Liver (tissue), 9 donors: ENCODE data around the gene ATP5IF1. TPM values are rescaled to one million over a fixed set of nuclear protein-coding genes. Genes with fewer than 3 reads are reported as not detected.

Experiments used
- DNase-seq: peaks from one replicate; pipeline ENCODE4 v3.0.0-alpha.2; 2017; ENCODE audit warnings: low spot score
- H3K27ac ChIP-seq, 2 donors: one replicate each; pipeline ENCODE4 v1.7.0; 2013; ENCODE audit warnings: inconsistent platforms in 2 of 2, low read length in 2 of 2, control low read depth in 1 of 2, low read depth in 1 of 2, mild to moderate bottlenecking in 1 of 2
- H3K27me3 ChIP-seq, 4 donors: one replicate each; pipeline versions ENCODE4 v1.6.1 to v1.7.0; 2013; ENCODE audit warnings: low read length in 3 of 4, inconsistent platforms in 1 of 4, mild to moderate bottlenecking in 1 of 4, moderate library complexity in 1 of 4; ENCODE audit not compliant: control insufficient read depth in 4 of 4, insufficient read depth in 4 of 4
- H3K36me3 ChIP-seq, 4 donors: one replicate each; pipeline versions ENCODE4 v1.6.1 to v1.7.0; 2013; ENCODE audit warnings: low read length in 3 of 4, mild to moderate bottlenecking in 3 of 4, low read depth in 1 of 4, moderate library complexity in 1 of 4; ENCODE audit not compliant: control insufficient read depth in 4 of 4, insufficient read depth in 3 of 4
- H3K4me1 ChIP-seq, 4 donors: one replicate each; pipeline versions ENCODE4 v1.6.1 to v1.7.0; 2013; ENCODE audit warnings: low read length in 3 of 4, mild to moderate bottlenecking in 3 of 4, moderate library complexity in 1 of 4; ENCODE audit not compliant: control insufficient read depth in 4 of 4, insufficient read depth in 4 of 4
- H3K4me3 ChIP-seq, 3 donors: one replicate each; pipeline versions ENCODE4 v1.6.1 to v1.7.0; 2013; ENCODE audit warnings: low read length in 3 of 3, control low read depth in 1 of 3, low read depth in 1 of 3, mild to moderate bottlenecking in 1 of 3
- H3K9ac ChIP-seq, 2 donors: one replicate each; pipeline ENCODE4 v1.7.0; 2013; ENCODE audit warnings: low read length in 2 of 2, mild to moderate bottlenecking in 2 of 2, moderate library complexity in 2 of 2, control low read depth in 1 of 2, low read depth in 1 of 2
- H3K9me3 ChIP-seq, 4 donors: one replicate each; pipeline versions ENCODE4 v1.6.1 to v1.7.0; 2013; ENCODE audit warnings: low read length in 3 of 4; ENCODE audit not compliant: control insufficient read depth in 4 of 4
- EGR1 ChIP-seq, 2 donors: IDR thresholded peaks; 2 replicates each; pipeline ENCODE4 v1.6.1; 2016 to 2018; ENCODE audit warnings: antibody characterized with exemption in 2 of 2, low read depth in 2 of 2
- FOXA1 ChIP-seq: IDR thresholded peaks from 2 replicates; pipeline ENCODE4 v1.6.1; 2016; ENCODE audit warnings: antibody characterized with exemption
- FOXA2 ChIP-seq: IDR thresholded peaks from 2 replicates; pipeline ENCODE4 v1.6.1; 2016; ENCODE audit warnings: antibody characterized with exemption
- GABPA ChIP-seq, 2 donors: IDR thresholded peaks in 1 of 2; conservative IDR thresholded peaks in 1 of 2; 2 replicates each; pipeline ENCODE4 v1.6.1; 2016; ENCODE audit warnings: antibody characterized with exemption in 2 of 2, mild to moderate bottlenecking in 1 of 2, moderate library complexity in 1 of 2
- HNF4A ChIP-seq, 2 donors: conservative IDR thresholded peaks; 2 replicates each; pipeline ENCODE4 v1.6.1; 2016; ENCODE audit warnings: antibody characterized with exemption in 2 of 2, mild to moderate bottlenecking in 2 of 2
- HNF4G ChIP-seq: IDR thresholded peaks from 2 replicates; pipeline ENCODE4 v1.6.1; 2016; ENCODE audit warnings: antibody characterized with exemption
- JUND ChIP-seq, 2 donors: IDR thresholded peaks; 2 replicates each; pipeline ENCODE4 v1.6.1; 2016; ENCODE audit warnings: antibody characterized with exemption in 2 of 2
- NR2F2 ChIP-seq: IDR thresholded peaks from 2 replicates; pipeline ENCODE4 v1.6.1; 2016; ENCODE audit warnings: antibody characterized with exemption
- RAD21 ChIP-seq, 2 donors: IDR thresholded peaks; 2 replicates each; pipeline ENCODE4 v1.6.1; 2016; ENCODE audit warnings: antibody characterized with exemption in 2 of 2, mild to moderate bottlenecking in 2 of 2
- RXRA ChIP-seq, 2 donors: IDR thresholded peaks; 2 replicates each; pipeline ENCODE4 v1.6.1; 2017 to 2018; ENCODE audit warnings: antibody characterized with exemption in 2 of 2, mild to moderate bottlenecking in 1 of 2
- SP1 ChIP-seq: IDR thresholded peaks from 2 replicates; pipeline ENCODE4 v1.6.1; 2018; ENCODE audit warnings: antibody characterized with exemption, mild to moderate bottlenecking
- TAF1 ChIP-seq: conservative IDR thresholded peaks from 2 replicates; pipeline ENCODE4 v1.6.1; 2016; ENCODE audit warnings: antibody characterized with exemption, mild to moderate bottlenecking
- YY1 ChIP-seq: IDR thresholded peaks from 2 replicates; pipeline ENCODE4 v1.6.1; 2016; ENCODE audit warnings: antibody characterized with exemption, mild to moderate bottlenecking
- WGBS: extraction: QIAGEN DNeasy Blood & Tissue Kit; methylation state at CpG from one replicate; pipeline ENCODE4 v1.1.7; 2013; 5-methylcytosine and 5-hydroxymethylcytosine counted together
- polyA plus RNA-seq, 2 donors: library from polyadenylated mRNA; stranded (reverse) in 1 of 2; unstranded in 1 of 2; fragments of 200-250 nt in 1 of 2; fragments of >200 nt in 1 of 2; fragmentation: Nextera tagmentation in 1 of 2; extraction: Ambion mirVana in 1 of 2; gene quantifications; one replicate each; pipeline versions ENCODE4 v1.2.1 to v1.2.3, GENCODE V29; 2013 to 2015
- total RNA-seq, 2 donors: library from RNA; depleted of rRNA; stranded (reverse); fragments of >200 nt; gene quantifications; one replicate each; pipeline ENCODE4 v1.2.3, GENCODE V29; 2014
- TF ChIP-seq, protein P1 (sequence below): IDR thresholded peaks from 2 replicates; pipeline ENCODE4 v1.6.1; 2016; ENCODE audit warnings: antibody characterized with exemption
- TF ChIP-seq, protein P2 (sequence below): fragments of 150-350 bp; IDR thresholded peaks from 2 replicates; pipeline ENCODE4 v1.5.1; 2017; ENCODE audit warnings: improper control_type of control experiment, low read depth, low read length; ENCODE audit not compliant: missing input control
- TF ChIP-seq, protein P3 (sequence below): IDR thresholded peaks from 2 replicates; pipeline ENCODE4 v1.6.1; 2016; ENCODE audit warnings: antibody characterized with exemption
- TF ChIP-seq, protein P4 (sequence below): IDR thresholded peaks from 2 replicates; pipeline ENCODE4 v1.6.1; 2016; ENCODE audit warnings: antibody characterized with exemption, mild to moderate bottlenecking
- TF ChIP-seq, protein P5 (sequence below): IDR thresholded peaks from 2 replicates; pipeline ENCODE4 v1.6.1; 2016; ENCODE audit warnings: antibody characterized with exemption
- donor health status: healthy.
- donor health status: healthy.
- donor health status: healthy.
- donor health status: healthy.
- donor health status: healthy.

Gene ATP5IF1
- total and polyA plus RNA-seq, 4 donors, result 136 to 456 (median 168) TPM

DNA sequence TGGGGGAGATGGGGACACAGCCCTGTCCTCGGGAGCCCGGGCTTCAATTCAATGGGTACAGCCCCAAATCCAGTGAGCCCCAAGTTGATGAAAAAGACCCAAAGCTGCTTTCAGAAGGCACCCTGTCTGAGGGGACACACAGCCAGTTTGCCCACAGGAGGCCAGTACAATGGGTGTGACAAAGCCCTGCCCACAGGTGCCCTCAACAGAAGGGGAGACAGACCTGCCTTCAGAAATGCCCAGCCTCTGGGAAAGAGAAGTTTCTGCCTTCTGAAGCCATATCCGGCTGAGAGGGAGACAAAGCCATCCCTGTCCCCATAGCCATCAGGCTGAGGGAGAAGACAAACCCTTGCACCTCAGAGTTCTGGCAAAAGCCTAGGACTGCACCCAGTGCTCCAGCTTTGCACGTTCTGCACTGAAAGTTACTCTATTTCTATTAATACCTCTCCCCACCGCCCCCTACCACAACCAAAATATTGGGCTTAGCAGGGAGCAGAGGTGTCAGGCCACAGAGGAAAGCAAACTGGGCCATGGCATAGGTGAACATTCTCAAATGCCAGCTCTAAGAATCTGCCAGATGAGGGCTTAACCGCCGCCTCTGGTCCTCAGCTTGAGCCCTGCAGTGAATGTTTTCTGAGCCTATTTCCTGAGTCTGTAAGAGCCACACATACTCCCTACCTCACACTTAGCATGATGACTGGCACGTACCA, 41.4 kb upstream of the ATP5IF1 start:
- H3K27ac ChIP-seq, result no peak overlapping the region
- TF ChIP-seq, protein P1, sequence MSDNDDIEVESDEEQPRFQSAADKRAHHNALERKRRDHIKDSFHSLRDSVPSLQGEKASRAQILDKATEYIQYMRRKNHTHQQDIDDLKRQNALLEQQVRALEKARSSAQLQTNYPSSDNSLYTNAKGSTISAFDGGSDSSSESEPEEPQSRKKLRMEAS, result no peak
- TF ChIP-seq NR2F2 (no peak), SP1 (no peak), EGR1 (IDR thresholded peaks at IDR 0.05; ENCODE audit: low read depth in 2 of 2) (no peak), HNF4G (no peak), JUND (IDR thresholded peaks at IDR 0.05) (no peak), RXRA (IDR thresholded peaks at IDR 0.05) (no peak), YY1 (no peak), TAF1 (no peak), RAD21 (IDR thresholded peaks at IDR 0.05) (no peak), GABPA (IDR thresholded peaks at IDR 0.05 in 1 of 2, conservative IDR thresholded peaks at IDR 0.05 in 1 of 2) (no peak), FOXA2 (no peak), HNF4A (conservative IDR thresholded peaks at IDR 0.05) (no peak), FOXA1 (no peak)
- TF ChIP-seq, protein P2, sequence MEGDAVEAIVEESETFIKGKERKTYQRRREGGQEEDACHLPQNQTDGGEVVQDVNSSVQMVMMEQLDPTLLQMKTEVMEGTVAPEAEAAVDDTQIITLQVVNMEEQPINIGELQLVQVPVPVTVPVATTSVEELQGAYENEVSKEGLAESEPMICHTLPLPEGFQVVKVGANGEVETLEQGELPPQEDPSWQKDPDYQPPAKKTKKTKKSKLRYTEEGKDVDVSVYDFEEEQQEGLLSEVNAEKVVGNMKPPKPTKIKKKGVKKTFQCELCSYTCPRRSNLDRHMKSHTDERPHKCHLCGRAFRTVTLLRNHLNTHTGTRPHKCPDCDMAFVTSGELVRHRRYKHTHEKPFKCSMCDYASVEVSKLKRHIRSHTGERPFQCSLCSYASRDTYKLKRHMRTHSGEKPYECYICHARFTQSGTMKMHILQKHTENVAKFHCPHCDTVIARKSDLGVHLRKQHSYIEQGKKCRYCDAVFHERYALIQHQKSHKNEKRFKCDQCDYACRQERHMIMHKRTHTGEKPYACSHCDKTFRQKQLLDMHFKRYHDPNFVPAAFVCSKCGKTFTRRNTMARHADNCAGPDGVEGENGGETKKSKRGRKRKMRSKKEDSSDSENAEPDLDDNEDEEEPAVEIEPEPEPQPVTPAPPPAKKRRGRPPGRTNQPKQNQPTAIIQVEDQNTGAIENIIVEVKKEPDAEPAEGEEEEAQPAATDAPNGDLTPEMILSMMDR, result no peak
- TF ChIP-seq, protein P3, sequence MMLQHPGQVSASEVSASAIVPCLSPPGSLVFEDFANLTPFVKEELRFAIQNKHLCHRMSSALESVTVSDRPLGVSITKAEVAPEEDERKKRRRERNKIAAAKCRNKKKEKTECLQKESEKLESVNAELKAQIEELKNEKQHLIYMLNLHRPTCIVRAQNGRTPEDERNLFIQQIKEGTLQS, result no peak
- TF ChIP-seq, protein P4, sequence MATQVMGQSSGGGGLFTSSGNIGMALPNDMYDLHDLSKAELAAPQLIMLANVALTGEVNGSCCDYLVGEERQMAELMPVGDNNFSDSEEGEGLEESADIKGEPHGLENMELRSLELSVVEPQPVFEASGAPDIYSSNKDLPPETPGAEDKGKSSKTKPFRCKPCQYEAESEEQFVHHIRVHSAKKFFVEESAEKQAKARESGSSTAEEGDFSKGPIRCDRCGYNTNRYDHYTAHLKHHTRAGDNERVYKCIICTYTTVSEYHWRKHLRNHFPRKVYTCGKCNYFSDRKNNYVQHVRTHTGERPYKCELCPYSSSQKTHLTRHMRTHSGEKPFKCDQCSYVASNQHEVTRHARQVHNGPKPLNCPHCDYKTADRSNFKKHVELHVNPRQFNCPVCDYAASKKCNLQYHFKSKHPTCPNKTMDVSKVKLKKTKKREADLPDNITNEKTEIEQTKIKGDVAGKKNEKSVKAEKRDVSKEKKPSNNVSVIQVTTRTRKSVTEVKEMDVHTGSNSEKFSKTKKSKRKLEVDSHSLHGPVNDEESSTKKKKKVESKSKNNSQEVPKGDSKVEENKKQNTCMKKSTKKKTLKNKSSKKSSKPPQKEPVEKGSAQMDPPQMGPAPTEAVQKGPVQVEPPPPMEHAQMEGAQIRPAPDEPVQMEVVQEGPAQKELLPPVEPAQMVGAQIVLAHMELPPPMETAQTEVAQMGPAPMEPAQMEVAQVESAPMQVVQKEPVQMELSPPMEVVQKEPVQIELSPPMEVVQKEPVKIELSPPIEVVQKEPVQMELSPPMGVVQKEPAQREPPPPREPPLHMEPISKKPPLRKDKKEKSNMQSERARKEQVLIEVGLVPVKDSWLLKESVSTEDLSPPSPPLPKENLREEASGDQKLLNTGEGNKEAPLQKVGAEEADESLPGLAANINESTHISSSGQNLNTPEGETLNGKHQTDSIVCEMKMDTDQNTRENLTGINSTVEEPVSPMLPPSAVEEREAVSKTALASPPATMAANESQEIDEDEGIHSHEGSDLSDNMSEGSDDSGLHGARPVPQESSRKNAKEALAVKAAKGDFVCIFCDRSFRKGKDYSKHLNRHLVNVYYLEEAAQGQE, result no peak
- TF ChIP-seq, protein P5, sequence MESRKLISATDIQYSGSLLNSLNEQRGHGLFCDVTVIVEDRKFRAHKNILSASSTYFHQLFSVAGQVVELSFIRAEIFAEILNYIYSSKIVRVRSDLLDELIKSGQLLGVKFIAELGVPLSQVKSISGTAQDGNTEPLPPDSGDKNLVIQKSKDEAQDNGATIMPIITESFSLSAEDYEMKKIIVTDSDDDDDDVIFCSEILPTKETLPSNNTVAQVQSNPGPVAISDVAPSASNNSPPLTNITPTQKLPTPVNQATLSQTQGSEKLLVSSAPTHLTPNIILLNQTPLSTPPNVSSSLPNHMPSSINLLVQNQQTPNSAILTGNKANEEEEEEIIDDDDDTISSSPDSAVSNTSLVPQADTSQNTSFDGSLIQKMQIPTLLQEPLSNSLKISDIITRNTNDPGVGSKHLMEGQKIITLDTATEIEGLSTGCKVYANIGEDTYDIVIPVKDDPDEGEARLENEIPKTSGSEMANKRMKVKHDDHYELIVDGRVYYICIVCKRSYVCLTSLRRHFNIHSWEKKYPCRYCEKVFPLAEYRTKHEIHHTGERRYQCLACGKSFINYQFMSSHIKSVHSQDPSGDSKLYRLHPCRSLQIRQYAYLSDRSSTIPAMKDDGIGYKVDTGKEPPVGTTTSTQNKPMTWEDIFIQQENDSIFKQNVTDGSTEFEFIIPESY, result no peak
- no peak overlapping the region for H3K4me3 ChIP-seq
- no peak for DNase-seq
- peaks cover 0 to 3% (median 0%) of the 10 kb centered on the region in 4 donors for H3K4me1 ChIP-seq
- 89% methylated on average over 8 of the region's 8 CpGs for WGBS
- peaks cover 0 to 12% (median 5%) of the 10 kb centered on the region in 4 donors for H3K36me3 ChIP-seq
- H3K27me3 ChIP-seq, result no peaks in the 10 kb centered on the region
- H3K9ac ChIP-seq, result no peak overlapping the region
- H3K9me3 ChIP-seq, result no peaks in the 10 kb centered on the region
